PC-9 (cell line): ENCODE data around the gene EFNA2. TPM values are rescaled to one million over a fixed set of nuclear protein-coding genes. Genes with fewer than 3 reads are reported as not detected.
"Not testable (repeated sequence)": the region's sequence is repeated elsewhere in the genome, so short reads cannot be mapped to it uniquely, and the experiment has no call there.

Experiments used
- BruUV-seq: library from RNA; stranded (reverse); fragments of 400-500 nt; replicated peaks from 2 replicates; lab custom pipeline; 2021; lab: Mats Ljungman, UMichigan
- CTCF ChIA-PET: fragments of 300-600 bp; sonication (Branson Sonifier 250); formaldehyde crosslinking; loops from one replicate; lab custom pipeline; 2022; ENCODE audit warnings: antibody characterized with exemption; lab: Charles Lee
- POLR2A ChIA-PET: fragments of 300-600 bp; sonication (Branson Sonifier 250); formaldehyde crosslinking; loops from one replicate; lab custom pipeline; 2022; ENCODE audit warnings: antibody characterized with exemption; ENCODE audit not compliant: unreplicated experiment; lab: Charles Lee
- DNase-seq, 2 experiments: peaks; one replicate each; pipeline versions ENCODE4 v3.0.0 to v3.0.0-alpha.2; 2015 to 2022; ENCODE audit warnings: mixed read lengths in 1 of 2
- H2AFZ ChIP-seq: fragments of 200-600 bp; sonication (generic); 2 replicates; pipeline ENCODE4 v1.8.1; 2017; ENCODE audit warnings: antibody characterized with exemption
- H3F3A ChIP-seq: fragments of 200-600 bp; sonication (generic); 2 replicates; pipeline ENCODE4 v1.8.1; 2017; ENCODE audit warnings: antibody characterized with exemption, mild to moderate bottlenecking, low read depth; ENCODE audit not compliant: insufficient read depth
- H3K27ac ChIP-seq: fragments of 200-600 bp; sonication (generic); 2 replicates; pipeline ENCODE4 v1.6.1; 2016; ENCODE audit warnings: mixed run types
- H3K27me3 ChIP-seq: fragments of 200-600 bp; sonication (generic); 2 replicates; pipeline ENCODE4 v1.6.1; 2016; ENCODE audit warnings: low read depth, mixed run types; ENCODE audit not compliant: insufficient read depth
- H3K36me3 ChIP-seq: fragments of 200-600 bp; sonication (generic); 2 replicates; pipeline ENCODE4 v1.6.1; 2016; ENCODE audit warnings: low read depth, mixed run types
- H3K4me1 ChIP-seq: fragments of 200-600 bp; sonication (generic); replicated peaks from 2 replicates; pipeline ENCODE4 v1.6.1; 2016; ENCODE audit warnings: mixed run types; ENCODE audit not compliant: insufficient read depth
- H3K4me2 ChIP-seq: fragments of 200-600 bp; sonication (generic); 2 replicates; pipeline ENCODE4 v1.6.1; 2017; ENCODE audit warnings: mixed run types
- H3K4me3 ChIP-seq: fragments of 200-600 bp; sonication (generic); 2 replicates; pipeline ENCODE4 v1.6.1; 2016; ENCODE audit warnings: mixed run types
- H3K79me2 ChIP-seq: fragments of 200-600 bp; sonication (generic); 2 replicates; pipeline ENCODE4 v1.6.1; 2017; ENCODE audit warnings: low read depth, mixed run types
- H3K9me2 ChIP-seq: fragments of 200-600 bp; sonication (generic); 2 replicates; pipeline ENCODE4 v1.8.1; 2017; ENCODE audit warnings: mild to moderate bottlenecking; ENCODE audit not compliant: insufficient read depth
- H3K9me3 ChIP-seq: fragments of 200-600 bp; sonication (generic); 2 replicates; pipeline ENCODE4 v1.8.1; 2016; ENCODE audit warnings: low read depth; ENCODE audit not compliant: insufficient read depth
- H4K20me1 ChIP-seq: fragments of 200-600 bp; sonication (generic); 2 replicates; pipeline ENCODE4 v1.8.1; 2017; ENCODE audit not compliant: insufficient read depth
- CTCF ChIP-seq: fragments of 200-600 bp; sonication (generic); conservative IDR thresholded peaks from 2 replicates; pipeline ENCODE4 v1.6.1; 2017; ENCODE audit warnings: mixed run types, antibody characterized with exemption, mild to moderate bottlenecking, moderate library complexity
- EZH2 ChIP-seq: fragments of 200-600 bp; sonication (generic); IDR thresholded peaks from 2 replicates; pipeline ENCODE4 v1.8.0; 2017; ENCODE audit warnings: antibody characterized with exemption, low read depth
- intact Hi-C: fragments of 100-400 bp; cut with micrococcal nuclease; formaldehyde crosslinking; loops from one replicate; pipeline ENCODE4 v1.10.0; 2022; ENCODE audit not compliant: unreplicated experiment
- total RNA-seq: library from RNA; stranded (reverse); gene quantifications from 2 replicates; pipeline ENCODE4 v1.2.3, GENCODE V29; 2021

The EFNA2 gene
- total RNA-seq, 1 experiment from 2014 or later: not detected

DNA sequence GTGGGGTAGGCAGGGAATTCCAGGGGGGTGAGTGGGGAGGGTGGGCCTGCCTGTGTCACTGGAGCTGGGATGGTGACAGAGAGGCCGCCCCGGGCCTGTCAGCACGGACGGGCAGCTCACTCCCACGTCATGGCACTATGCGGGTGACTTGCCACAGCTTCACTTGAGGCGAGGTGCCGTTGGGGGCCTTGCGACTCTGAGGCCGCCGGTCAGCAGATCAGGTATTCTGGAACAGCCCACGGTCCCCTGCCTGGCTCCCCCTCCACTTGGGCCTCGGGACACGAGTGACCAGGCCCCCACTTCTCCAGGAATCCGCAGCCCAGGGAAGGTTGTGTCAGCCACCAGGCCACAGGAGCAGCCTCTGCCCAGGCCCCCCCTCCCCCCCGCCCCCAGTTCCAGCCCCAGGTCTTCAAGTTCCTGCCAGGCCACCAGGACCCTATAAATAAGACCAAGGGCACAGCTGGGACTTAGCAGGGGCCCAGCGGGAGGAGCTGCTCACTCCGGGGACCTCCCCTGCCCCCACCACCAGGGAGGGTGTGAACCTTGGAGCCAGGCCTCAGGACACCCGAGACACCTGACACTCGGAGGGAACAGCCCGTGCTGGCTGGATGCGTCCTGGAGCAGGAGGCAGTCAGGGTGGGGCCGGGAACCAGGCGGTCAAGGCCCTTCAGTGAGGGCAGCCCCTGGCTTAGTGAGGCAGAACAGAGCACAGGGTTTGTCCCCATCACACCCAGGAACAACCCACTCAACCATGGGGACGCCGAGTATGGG, 40.0 kb upstream of the EFNA2 start:
- H3K4me1 ChIP-seq: peaks cover 31% of the 10 kb centered on the region
- ChIA-PET POLR2A (interaction anchor here (0.5 to 1.3 kb wide), 2 partner anchors 21 to 23 kb away, joined by 6 to 11 read pairs; partner anchors contain the start of gene CIRBP), CTCF (interaction anchor here (3.0 kb wide), 1 partner anchor 22 kb away, joined by 76 read pairs; the partner anchor contains the start of gene CIRBP)
- H3K4me3 ChIP-seq: no peak overlapping the region
- intact Hi-C loops: loop anchor here (5.0 kb wide), 1 partner anchor 63 kb away; no protein-coding TSS in a partner anchor
- H3K36me3 ChIP-seq: no peaks in the 10 kb centered on the region
- H3K9me2 ChIP-seq: no peaks in the 10 kb centered on the region
- no peak overlapping the region for H2AFZ ChIP-seq
- DNase-seq: no peak
- no peak overlapping the region; the same call in 1 of the 2 replicates for H3K4me2 ChIP-seq
- no peaks in the 10 kb centered on the region for H4K20me1 ChIP-seq
- peaks cover 13% of the 10 kb centered on the region for H3K79me2 ChIP-seq
- no peak for TF ChIP-seq CTCF
- TF ChIP-seq EZH2: no peak
- peaks cover 22% of the 10 kb centered on the region for H3F3A ChIP-seq
- H3K27me3 ChIP-seq: no peaks in the 10 kb centered on the region
- BruUV-seq: no TSS peak
- no peak overlapping the region for H3K27ac ChIP-seq
- no peaks in the 10 kb centered on the region for H3K9me3 ChIP-seq

- H3K9me3 ChIP-seq, H4K20me1 ChIP-seq, H3K4me3 ChIP-seq, POLR2A ChIA-PET, H3K4me2 ChIP-seq, H3K9me2 ChIP-seq, H2AFZ ChIP-seq, BruUV-seq, H3K36me3 ChIP-seq, H3K27me3 ChIP-seq, DNase-seq: not testable (repeated sequence)
- CTCF ChIA-PET: interaction anchor here (0.6 kb wide), 1 partner anchor 170 kb away, joined by 9 read pairs; no protein-coding TSS in a partner anchor
- Histone ChIP-seq H3K79me2 (peaks cover 21% of the 10 kb centered on the region), H3K27ac (peak overlapping the region; percentile 84; the same call in 1 of the 2 replicates), H3F3A (peaks cover 24% of the 10 kb centered on the region), H3K4me1 (peaks cover 25% of the 10 kb centered on the region; the same call in 1 of the 2 replicates)
- intact Hi-C loops: loop anchor here (5.0 kb wide), 1 partner anchor 64 kb away; no protein-coding TSS in a partner anchor
Measured at GRCh38 chr19:1246265-1247087, 39.2 kb upstream of the EFNA2 start.

- TF ChIP-seq CTCF: no peak
- no peak for TF ChIP-seq EZH2
- ChIA-PET CTCF (no interaction called here), POLR2A (no interaction called here)
- Histone ChIP-seq H3K4me2 (peak overlapping the region; percentile 59), H3K36me3 (no peaks in the 10 kb centered on the region), H2AFZ (no peak overlapping the region), H3K4me3 (peak overlapping the region; percentile 75; the same call in 1 of the 2 replicates), H3F3A (peaks cover 30% of the 10 kb centered on the region), H3K9me2 (no peaks in the 10 kb centered on the region), H3K27ac (peak overlapping the region; percentile 84), H3K27me3 (no peaks in the 10 kb centered on the region), H4K20me1 (no peaks in the 10 kb centered on the region), H3K79me2 (peaks cover 20% of the 10 kb centered on the region), H3K9me3 (no peaks in the 10 kb centered on the region), H3K4me1 (peaks cover 25% of the 10 kb centered on the region; the same call in 1 of the 2 replicates)
- no peak for DNase-seq
- intact Hi-C loops: loop anchor here (5.0 kb wide), 1 partner anchor 65 kb away; no protein-coding TSS in a partner anchor
- BruUV-seq: TSS peak; percentile 30
Measured at GRCh38 chr19:1247748-1248138, 37.9 kb upstream of the EFNA2 start.
